Gastroesophageal sphincter (tissue), 4 donors: Measurements from ENCODE around the gene PLET1. TPM values are rescaled to one million over a fixed set of nuclear protein-coding genes. Genes with fewer than 3 reads are reported as not detected.

ENCODE experiments used
- ATAC-seq: fragments of 150-250 bp; one replicate; pipeline ENCODE4 v1.9.1; 2016; ENCODE audit warnings: mild to moderate bottlenecking, moderate library complexity
- H3K27ac ChIP-seq, 4 donors: fragments of 200-600 bp; sonication (generic) in 3 of 4; 1 replicate in 3 of 4; 2 replicates in 1 of 4; pipeline ENCODE4 v1.5.1; 2016 to 2019
- H3K27me3 ChIP-seq: fragments of 200-600 bp; sonication (generic); one replicate; pipeline ENCODE4 v1.5.1; 2019
- H3K36me3 ChIP-seq, 2 donors: fragments of 200-600 bp; sonication (generic); one replicate each; pipeline ENCODE4 v1.5.1; 2019; ENCODE audit warnings: control low read depth in 1 of 2
- H3K4me1 ChIP-seq, 3 donors: fragments of 200-600 bp; sonication (generic); 1 replicate in 2 of 3; 2 replicates in 1 of 3; pipeline ENCODE4 v1.5.1; 2016 to 2019; ENCODE audit warnings: control low read depth in 2 of 3
- H3K4me3 ChIP-seq, 2 donors: fragments of 200-600 bp; sonication (generic); one replicate each; pipeline ENCODE4 v1.5.1; 2019; ENCODE audit warnings: mild to moderate bottlenecking in 1 of 2, moderate library complexity in 1 of 2
- H3K9me3 ChIP-seq, 3 donors: fragments of 200-600 bp; sonication (generic); one replicate each; pipeline ENCODE4 v1.5.1; 2017 to 2019; ENCODE audit warnings: control low read depth in 2 of 3
- CTCF ChIP-seq, 4 experiments: fragments of 200-600 bp in 2 of 4; fragments of 450-650 bp in 2 of 4; sonication (generic) in 1 of 4; IDR thresholded peaks; one replicate each; pipeline ENCODE4 v1.5.1; 2017 to 2019; ENCODE audit warnings: antibody characterized with exemption in 4 of 4, mild to moderate bottlenecking in 2 of 4, moderate library complexity in 2 of 4
- EP300 ChIP-seq: sonication (generic); formaldehyde crosslinking; IDR thresholded peaks from one replicate; pipeline ENCODE4 v1.6.1; 2017; ENCODE audit warnings: antibody characterized with exemption, mild to moderate bottlenecking
- POLR2A ChIP-seq, 2 donors: fragments of 450-650 bp; IDR thresholded peaks; one replicate each; pipeline ENCODE4 v1.6.1; 2017; ENCODE audit warnings: antibody characterized with exemption in 2 of 2, mild to moderate bottlenecking in 2 of 2, moderate library complexity in 1 of 2
- POLR2AphosphoS5 ChIP-seq: sonication (generic); formaldehyde crosslinking; IDR thresholded peaks from one replicate; pipeline ENCODE4 v1.6.1; 2017; ENCODE audit warnings: antibody characterized with exemption
- WGBS, 2 donors: methylation state at CpG; one replicate each; pipeline ENCODE4 v1.1.5; 2018; ENCODE audit warnings: low coverage in 1 of 2; 5-methylcytosine and 5-hydroxymethylcytosine counted together
- total RNA-seq, 4 donors: library from RNA; depleted of rRNA; stranded (reverse); fragments of >200 nt; gene quantifications; one replicate each; pipeline ENCODE4 v1.1.0, GENCODE V29; 2016

PLET1 gene
- total RNA-seq, 4 donors from 2014 or later, result not detected

- no peaks in the 10 kb centered on the region for H3K27me3 ChIP-seq
- H3K4me3 ChIP-seq, result no peak overlapping the region
- 67% methylated on average over 1 of the region's 1 CpG; no CpG with 5 or more reads in 1 of the 2 donors for WGBS, 2 donors
- H3K27ac ChIP-seq, result no peak overlapping the region
- TF ChIP-seq POLR2AphosphoS5 (no peak), POLR2A (IDR thresholded peaks at IDR 0.05) (no peak), CTCF (IDR thresholded peaks at IDR 0.05) (no peak), EP300 (no peak)
- H3K36me3 ChIP-seq, result no peaks in the 10 kb centered on the region
- peaks cover 3 to 17% (median 4%) of the 10 kb centered on the region in 3 donors for H3K4me1 ChIP-seq
- ATAC-seq, result no peak
- peaks cover 0 to 6% (median 0%) of the 10 kb centered on the region in 3 donors for H3K9me3 ChIP-seq
Observed at GRCh38 chr11:112304914-112305313, 44.3 kb upstream of the PLET1 start.

- no peak overlapping the region for H3K4me3 ChIP-seq
- H3K27me3 ChIP-seq, result no peaks in the 10 kb centered on the region
- H3K4me1 ChIP-seq, result peaks cover 3 to 23% (median 4%) of the 10 kb centered on the region in 3 donors
- ATAC-seq, result no peak
- WGBS, 2 donors, result 80 to 100% methylated on average over 1 of the region's 1 CpG
- H3K9me3 ChIP-seq, result peaks cover 0 to 4% (median 0%) of the 10 kb centered on the region in 3 donors
- H3K27ac ChIP-seq, result no peak overlapping the region
- H3K36me3 ChIP-seq, result no peaks in the 10 kb centered on the region
- TF ChIP-seq POLR2AphosphoS5 (no peak), POLR2A (IDR thresholded peaks at IDR 0.05) (no peak), EP300 (no peak), CTCF (IDR thresholded peaks at IDR 0.05) (no peak)
Observed at GRCh38 chr11:112303616-112304015, 43.0 kb upstream of the PLET1 start.

GRCh38 chr11:112302226-112302868 lies 41.7 kb upstream of the PLET1 start:
- H3K27me3 ChIP-seq, result no peaks in the 10 kb centered on the region
- no peaks in the 10 kb centered on the region for H3K9me3 ChIP-seq
- peaks cover 3 to 29% (median 4%) of the 10 kb centered on the region in 3 donors for H3K4me1 ChIP-seq
- no peaks in the 10 kb centered on the region for H3K36me3 ChIP-seq
- H3K27ac ChIP-seq, result peak overlapping the region in 3 of 4 donors; percentile 2 to 36 (median 27)
- no peak for ATAC-seq
- TF ChIP-seq CTCF (IDR thresholded peaks at IDR 0.05), result no peak
- TF ChIP-seq EP300, result no peak
- WGBS, 2 donors, result 20 to 24% methylated on average over 2 to 3 of the region's 5 CpGs
- H3K4me3 ChIP-seq, result no peak overlapping the region

- H3K36me3 ChIP-seq, result no peaks in the 10 kb centered on the region
- 67% methylated on average over 7 to 9 of the region's 17 CpGs for WGBS, 2 donors
- no peaks in the 10 kb centered on the region for H3K9me3 ChIP-seq
- H3K4me3 ChIP-seq, result no peak overlapping the region
- H3K27me3 ChIP-seq, result no peaks in the 10 kb centered on the region
- TF ChIP-seq POLR2AphosphoS5, result no peak
- TF ChIP-seq CTCF (IDR thresholded peaks at IDR 0.05), result no peak
- TF ChIP-seq EP300, result no peak
- H3K27ac ChIP-seq, result no peak overlapping the region
- ATAC-seq, result no peak
- peaks cover 3 to 33% (median 4%) of the 10 kb centered on the region in 3 donors for H3K4me1 ChIP-seq
Observed at GRCh38 chr11:112300094-112300786, 39.6 kb upstream of the PLET1 start.

- peak; percentile 42 for ATAC-seq
- H3K4me1 ChIP-seq, result peaks cover 3 to 50% (median 5%) of the 10 kb centered on the region in 3 donors
- peak overlapping the region in 3 of 4 donors; percentile 56 to 59 (median 57) for H3K27ac ChIP-seq
- H3K9me3 ChIP-seq, result no peaks in the 10 kb centered on the region
- 41% methylated on average over 6 of the region's 9 CpGs; no CpG with 5 or more reads in 1 of the 2 donors for WGBS, 2 donors
- no peaks in the 10 kb centered on the region for H3K36me3 ChIP-seq
- TF ChIP-seq POLR2A (IDR thresholded peaks at IDR 0.05) (no peak), POLR2AphosphoS5 (peak; percentile 28)
- no peak overlapping the region for H3K4me3 ChIP-seq
- no peaks in the 10 kb centered on the region for H3K27me3 ChIP-seq
Observed at GRCh38 chr11:112298535-112298934, 37.9 kb upstream of the PLET1 start.
